ENCODE results near the gene PIK3C2G.

DNA sequence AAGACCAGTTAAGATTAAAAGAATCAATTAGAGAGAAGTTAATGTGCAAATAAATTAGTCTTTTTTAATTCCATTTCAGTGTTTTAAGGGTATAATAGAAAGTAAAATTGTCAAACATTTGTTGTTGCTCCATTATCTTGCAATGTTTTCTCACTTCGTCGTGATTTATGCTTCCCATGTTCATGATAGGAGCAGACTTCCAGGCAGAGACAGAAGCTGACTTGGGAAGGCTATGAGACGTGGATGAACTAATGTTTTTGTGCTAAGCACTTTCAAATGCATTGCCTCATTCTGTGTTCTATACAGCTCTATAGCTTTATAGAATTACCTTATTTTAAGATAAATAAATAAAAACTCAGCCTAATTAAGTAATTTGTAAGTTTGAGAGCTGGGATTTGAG, 226.2 kb downstream of the PIK3C2G start:
- no peak for TF ChIP-seq POLR2A (IDR thresholded peaks at IDR 0.05; ENCODE audit: low read depth, low read length)
- TF ChIP-seq, protein P1, sequence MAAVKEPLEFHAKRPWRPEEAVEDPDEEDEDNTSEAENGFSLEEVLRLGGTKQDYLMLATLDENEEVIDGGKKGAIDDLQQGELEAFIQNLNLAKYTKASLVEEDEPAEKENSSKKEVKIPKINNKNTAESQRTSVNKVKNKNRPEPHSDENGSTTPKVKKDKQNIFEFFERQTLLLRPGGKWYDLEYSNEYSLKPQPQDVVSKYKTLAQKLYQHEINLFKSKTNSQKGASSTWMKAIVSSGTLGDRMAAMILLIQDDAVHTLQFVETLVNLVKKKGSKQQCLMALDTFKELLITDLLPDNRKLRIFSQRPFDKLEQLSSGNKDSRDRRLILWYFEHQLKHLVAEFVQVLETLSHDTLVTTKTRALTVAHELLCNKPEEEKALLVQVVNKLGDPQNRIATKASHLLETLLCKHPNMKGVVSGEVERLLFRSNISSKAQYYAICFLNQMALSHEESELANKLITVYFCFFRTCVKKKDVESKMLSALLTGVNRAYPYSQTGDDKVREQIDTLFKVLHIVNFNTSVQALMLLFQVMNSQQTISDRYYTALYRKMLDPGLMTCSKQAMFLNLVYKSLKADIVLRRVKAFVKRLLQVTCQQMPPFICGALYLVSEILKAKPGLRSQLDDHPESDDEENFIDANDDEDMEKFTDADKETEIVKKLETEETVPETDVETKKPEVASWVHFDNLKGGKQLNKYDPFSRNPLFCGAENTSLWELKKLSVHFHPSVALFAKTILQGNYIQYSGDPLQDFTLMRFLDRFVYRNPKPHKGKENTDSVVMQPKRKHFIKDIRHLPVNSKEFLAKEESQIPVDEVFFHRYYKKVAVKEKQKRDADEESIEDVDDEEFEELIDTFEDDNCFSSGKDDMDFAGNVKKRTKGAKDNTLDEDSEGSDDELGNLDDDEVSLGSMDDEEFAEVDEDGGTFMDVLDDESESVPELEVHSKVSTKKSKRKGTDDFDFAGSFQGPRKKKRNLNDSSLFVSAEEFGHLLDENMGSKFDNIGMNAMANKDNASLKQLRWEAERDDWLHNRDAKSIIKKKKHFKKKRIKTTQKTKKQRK (IDR thresholded peaks at IDR 0.05; ENCODE audit: low read depth, low read length) = no peak
- TF ChIP-seq JUND (IDR thresholded peaks at IDR 0.05; ENCODE audit: low read depth, low read length) = no peak

Data from GM12878 (cell line).